ENCODE measurements around the gene ASB15.

ASB15 gene

GRCh38 chr7:123650595-123650994, 49.0 kb downstream of the ASB15 start:
- TF ChIP-seq CTCF (IDR thresholded peaks at IDR 0.05; ENCODE audit: low read depth, low read length, missing control alignments) = no peak
- no peak overlapping the region for H3K4me3 ChIP-seq (replicated peaks; ENCODE audit: low read depth, low read length)
- no peak for DNase-seq (ENCODE audit: extremely low read depth, low read depth)

GRCh38 chr7:123652406-123652805, 50.8 kb downstream of the ASB15 start:
- no peak for TF ChIP-seq CTCF (IDR thresholded peaks at IDR 0.05; ENCODE audit: low read depth, low read length, missing control alignments)
- H3K4me3 ChIP-seq (replicated peaks; ENCODE audit: low read depth, low read length) = no peak overlapping the region
- DNase-seq (ENCODE audit: extremely low read depth, low read depth) = no peak

- H3K4me3 ChIP-seq (replicated peaks; ENCODE audit: low read depth, low read length) = no peak overlapping the region
- TF ChIP-seq CTCF (IDR thresholded peaks at IDR 0.05; ENCODE audit: low read depth, low read length, missing control alignments) = no peak
- DNase-seq (ENCODE audit: extremely low read depth, low read depth) = no peak
Measured at GRCh38 chr7:123653162-123653561, 51.5 kb downstream of the ASB15 start.

- H3K4me3 ChIP-seq (replicated peaks; ENCODE audit: low read depth, low read length) = no peak within 1 kb of the TSS
- DNase-seq (ENCODE audit: extremely low read depth, low read depth) = no peak
- no peak for TF ChIP-seq CTCF (IDR thresholded peaks at IDR 0.05; ENCODE audit: low read depth, low read length, missing control alignments)
Measured at GRCh38 chr7:123655614-123656013, 54.0 kb downstream of the ASB15 start, which contains the start of gene LMOD2. Gene LMOD2 (plus strand): TSS chr7:123655866. CDS start chr7:123655964, 98 bp downstream.

- H3K4me3 ChIP-seq (replicated peaks; ENCODE audit: low read depth, low read length) = no peak overlapping the region
- no peak for TF ChIP-seq CTCF (IDR thresholded peaks at IDR 0.05; ENCODE audit: low read depth, low read length, missing control alignments)
- DNase-seq (ENCODE audit: extremely low read depth, low read depth) = no peak
Measured at GRCh38 chr7:123656544-123657303, 55.1 kb downstream of the ASB15 start.

GRCh38 chr7:123657304-123657685, 55.7 kb downstream of the ASB15 start:
- H3K4me3 ChIP-seq (replicated peaks; ENCODE audit: low read depth, low read length) = no peak overlapping the region
- TF ChIP-seq CTCF (IDR thresholded peaks at IDR 0.05; ENCODE audit: low read depth, low read length, missing control alignments) = no peak
- no peak for DNase-seq (ENCODE audit: extremely low read depth, low read depth)

GRCh38 chr7:123658023-123658422, 56.4 kb downstream of the ASB15 start:
- TF ChIP-seq CTCF (IDR thresholded peaks at IDR 0.05; ENCODE audit: low read depth, low read length, missing control alignments) = no peak
- no peak overlapping the region for H3K4me3 ChIP-seq (replicated peaks; ENCODE audit: low read depth, low read length)
- no peak for DNase-seq (ENCODE audit: extremely low read depth, low read depth)

Data from HFF-Myc (cell line).